Erythroblast (primary cell): ENCODE results near the gene ZFPM1.

Source experiments
- DNase-seq, 2 experiments: peaks; one replicate each; lab custom pipeline; 2025; lab: John Stamatoyannopoulos, UW
- GATA1 ChIP-seq: IDR thresholded peaks from 2 replicates; pipeline ENCODE4 v1.6.1; 2011; ENCODE audit warnings: low read depth, mild to moderate bottlenecking, control low read depth, low read length, moderate library complexity
- POLR2A ChIP-seq: IDR thresholded peaks from 2 replicates; pipeline ENCODE4 v1.6.1; 2011; ENCODE audit warnings: mild to moderate bottlenecking, low read length

The ZFPM1 gene

GRCh38 chr16:88519938-88520653 is 67.0 kb downstream of the ZFPM1 start:
- TF ChIP-seq GATA1 (no peak), POLR2A (no peak)
- DNase-seq, result no peak

GRCh38 chr16:88521674-88522073 is 68.6 kb downstream of the ZFPM1 start:
- no peak for TF ChIP-seq GATA1
- no peak for TF ChIP-seq POLR2A

DNA sequence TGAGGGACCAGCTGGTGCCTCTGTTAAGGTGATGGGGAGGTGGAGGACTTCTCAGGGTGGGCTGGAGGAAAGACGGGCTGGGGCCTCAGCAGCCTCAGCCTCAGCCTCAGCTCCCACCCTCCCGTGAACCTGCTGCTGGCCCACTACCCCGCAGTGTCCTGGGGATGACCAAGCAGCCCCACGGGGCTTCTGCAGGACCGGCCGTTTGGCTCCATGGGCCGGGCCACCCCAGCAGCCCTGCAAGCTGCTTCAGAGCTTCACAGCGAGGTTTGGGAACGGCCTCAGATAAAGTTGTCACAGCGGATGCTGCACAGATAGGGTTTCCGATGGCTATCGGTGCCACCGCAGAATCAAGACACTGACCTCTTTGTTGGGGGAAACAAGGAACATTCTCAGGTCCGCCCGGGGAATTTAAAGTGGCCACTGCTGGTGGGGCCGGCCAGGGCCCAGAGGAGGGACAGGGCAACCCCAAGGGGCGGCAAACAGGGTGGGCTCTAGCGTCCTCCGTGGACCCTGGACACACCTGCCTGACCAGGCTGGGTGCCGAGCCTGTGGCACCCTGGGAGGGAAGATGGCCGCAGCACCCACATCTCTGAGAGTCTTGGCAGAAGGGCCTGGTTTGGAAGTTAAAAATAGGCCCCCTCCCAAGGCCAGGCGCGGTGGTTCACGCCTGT is 69.3 kb downstream of the ZFPM1 start:
- peak in 1 of 2 experiments; percentile 25 for DNase-seq
- no peak for TF ChIP-seq POLR2A
- TF ChIP-seq GATA1, result no peak

More at GRCh38 chr16:88521674-88522073, 68.6 kb downstream of the ZFPM1 start:
- DNase-seq, result no peak

GRCh38 chr16:88523309-88524161 is 70.5 kb downstream of the ZFPM1 start:
- no peak for TF ChIP-seq GATA1
- no peak for TF ChIP-seq POLR2A
- DNase-seq, result peak; percentile 78 to 83

DNA sequence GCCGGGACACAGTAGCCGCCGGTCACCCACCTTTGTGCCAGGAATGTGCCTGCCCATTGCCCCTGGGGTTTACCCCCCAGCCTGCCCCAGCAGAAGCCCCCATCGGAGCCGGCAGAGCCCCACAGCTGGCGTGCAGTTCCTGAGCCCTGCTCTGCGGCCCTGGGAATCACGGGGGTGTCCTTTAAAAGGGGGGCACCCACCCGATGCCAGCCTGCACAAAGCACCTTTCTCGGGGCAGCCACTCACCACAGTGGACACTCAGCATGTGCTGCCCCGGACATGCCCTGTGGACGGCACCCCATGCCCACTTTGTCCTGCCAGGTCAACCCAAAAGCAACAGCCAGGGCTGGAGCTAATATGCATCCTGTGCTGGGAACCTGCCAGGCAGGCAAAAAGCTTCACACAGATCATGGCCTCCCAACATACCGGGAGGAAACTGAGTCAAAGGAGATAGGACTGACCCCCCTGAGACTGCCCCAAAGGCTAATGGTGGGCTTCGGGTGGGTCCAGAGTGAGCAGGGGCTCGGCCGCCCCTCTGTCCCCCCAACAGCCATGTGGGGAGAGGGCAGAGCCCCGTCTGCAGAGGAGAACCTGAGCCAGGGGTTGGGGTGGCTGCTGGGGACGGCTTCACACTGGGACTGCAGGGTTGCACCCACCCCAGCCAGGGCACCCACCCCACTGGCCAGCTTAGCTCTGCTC is 71.3 kb downstream of the ZFPM1 start:
- TF ChIP-seq POLR2A (no peak), GATA1 (no peak)
- no peak for DNase-seq

GRCh38 chr16:88524973-88525662 is 72.0 kb downstream of the ZFPM1 start:
- no peak for TF ChIP-seq POLR2A
- no peak for TF ChIP-seq GATA1
- DNase-seq, result no peak

- TF ChIP-seq POLR2A (no peak), GATA1 (no peak)
Observed at GRCh38 chr16:88525663-88525990, 72.5 kb downstream of the ZFPM1 start.

GRCh38 chr16:88526008-88526905 is 73.2 kb downstream of the ZFPM1 start:
- TF ChIP-seq GATA1, result no peak
- TF ChIP-seq POLR2A, result no peak
- DNase-seq, result peak in 1 of 2 experiments; percentile 33

More at GRCh38 chr16:88525663-88525990, 72.5 kb downstream of the ZFPM1 start:
- DNase-seq, result no peak

GRCh38 chr16:88526906-88527185 is 73.8 kb downstream of the ZFPM1 start:
- no peak for DNase-seq
- TF ChIP-seq POLR2A (no peak), GATA1 (no peak)

DNA sequence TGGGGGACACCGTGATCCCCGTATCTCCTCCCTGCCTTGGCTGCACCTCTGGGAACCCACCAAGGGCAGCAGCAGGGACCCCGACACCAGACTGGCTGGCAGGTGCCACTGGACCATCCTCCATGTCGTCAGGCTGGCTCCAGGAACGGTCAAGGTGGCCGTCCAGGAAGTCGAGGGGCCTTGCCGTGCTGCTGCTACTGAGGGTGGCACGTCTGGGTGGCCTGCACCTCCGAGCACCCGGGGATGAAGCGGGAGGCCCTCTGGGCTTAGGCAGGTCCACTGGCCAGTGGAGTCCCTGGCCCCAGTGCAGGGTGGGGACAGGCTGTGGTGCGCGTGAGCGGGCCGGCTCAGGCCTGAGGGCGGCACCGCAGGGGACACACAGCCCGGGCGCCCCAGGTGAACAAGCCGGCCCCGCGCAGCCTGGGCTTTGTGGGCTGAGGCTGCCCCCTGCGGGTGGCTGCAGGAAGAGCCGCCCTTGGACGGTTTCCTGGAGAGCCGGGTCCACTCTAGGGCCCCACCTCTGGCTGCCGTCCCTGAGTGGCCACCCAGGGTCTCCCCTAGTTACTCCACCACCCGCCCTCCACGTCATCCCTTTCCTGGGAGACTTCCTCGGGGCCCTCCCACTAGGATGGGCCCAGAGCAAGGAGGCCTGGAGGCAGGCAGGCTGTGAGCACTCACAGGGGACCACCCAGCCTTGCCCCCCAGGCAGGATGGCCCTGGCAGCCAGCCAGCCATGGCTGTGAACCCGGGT is 74.3 kb downstream of the ZFPM1 start:
- DNase-seq, result peak; percentile 65 to 80
- no peak for TF ChIP-seq POLR2A
- TF ChIP-seq GATA1, result no peak

GRCh38 chr16:88527937-88528743 is 75.1 kb downstream of the ZFPM1 start:
- TF ChIP-seq GATA1 (no peak), POLR2A (no peak)
- DNase-seq, result no peak
